DMS79 (cell line): ENCODE results near the gene ATP1A3.
A peak's percentile ranks its signal among the peaks of the same experiment; 100 is the strongest.

ENCODE experiments used
- DNase-seq: peaks from one replicate; lab custom pipeline; 2025; lab: John Stamatoyannopoulos, UW

Gene ATP1A3

GRCh38 chr19:41984961-41985360, 9.1 kb downstream of the ATP1A3 start:
- no peak for DNase-seq

GRCh38 chr19:41981724-41982123, 12.3 kb downstream of the ATP1A3 start:
- no peak for DNase-seq

GRCh38 chr19:41978470-41978869, 15.6 kb downstream of the ATP1A3 start:
- DNase-seq, result no peak

GRCh38 chr19:41977916-41978315, 16.1 kb downstream of the ATP1A3 start:
- DNase-seq, result no peak

- DNase-seq, result no peak
Observed at GRCh38 chr19:41974652-41975051, 19.4 kb downstream of the ATP1A3 start.

GRCh38 chr19:41971363-41971762, 22.7 kb downstream of the ATP1A3 start:
- no peak for DNase-seq

- no peak for DNase-seq
Observed at GRCh38 chr19:41969772-41970458, 24.1 kb downstream of the ATP1A3 start.

GRCh38 chr19:41968751-41969595, 25.1 kb downstream of the ATP1A3 start:
- DNase-seq, result no peak

GRCh38 chr19:41967054-41967783, 26.8 kb downstream of the ATP1A3 start:
- DNase-seq, result no peak

GRCh38 chr19:41965106-41965505, 28.9 kb downstream of the ATP1A3 start:
- DNase-seq, result no peak

GRCh38 chr19:41960973-41961372, 33.1 kb downstream of the ATP1A3 start:
- DNase-seq, result no peak

GRCh38 chr19:41959056-41960053, 34.7 kb downstream of the ATP1A3 start, which contains the start of gene RABAC1:
RABAC1 (minus strand) TSS chr19:41959321; CDS start chr19:41959292, 29 bp downstream.
- peak; percentile 91 for DNase-seq

- DNase-seq, result peak; percentile 42
Observed at GRCh38 chr19:41958367-41959055, 35.5 kb downstream of the ATP1A3 start.

GRCh38 chr19:41957838-41958366, 36.1 kb downstream of the ATP1A3 start:
- DNase-seq, result peak; percentile 82

GRCh38 chr19:41957161-41957837, 36.7 kb downstream of the ATP1A3 start:
- no peak for DNase-seq

- no peak for DNase-seq
Observed at GRCh38 chr19:41956621-41957020, 37.4 kb downstream of the ATP1A3 start.

GRCh38 chr19:41955521-41955920, 38.5 kb downstream of the ATP1A3 start:
- DNase-seq, result no peak

- DNase-seq, result peak; percentile 24
Observed at GRCh38 chr19:41951686-41952172, 42.3 kb downstream of the ATP1A3 start.

- DNase-seq, result no peak
Observed at GRCh38 chr19:41947091-41947490, 46.9 kb downstream of the ATP1A3 start.
